Keratinocyte (primary cell): ENCODE results near the gene EPHA6.

Experiments used
- CTCF ChIP-seq, 3 experiments: IDR thresholded peaks in 1 of 3; conservative IDR thresholded peaks in 1 of 3; optimal IDR thresholded peaks in 1 of 3; 2 replicates in 2 of 3; 3 replicates in 1 of 3; pipeline versions ENCODE3 to v1.5.1; 2011; ENCODE audit warnings: low read length in 3 of 3, mild to moderate bottlenecking in 3 of 3, moderate library complexity in 2 of 3, control low read depth in 1 of 3, inconsistent platforms in 1 of 3; ENCODE audit not compliant: insufficient read depth in 2 of 3; ENCODE audit errors: extremely low read depth in 1 of 3
- EZH2 ChIP-seq: IDR thresholded peaks from one replicate; pipeline ENCODE4 v1.6.1; 2012; ENCODE audit warnings: inconsistent platforms, mild to moderate bottlenecking, low read length, moderate library complexity

GRCh38 chr3:97764407-97765238 lies 950.2 kb downstream of the EPHA6 start, which contains the start of gene ARL6:
- peak in 2 of 3 experiments; percentile 7 to 19 for TF ChIP-seq CTCF (optimal IDR thresholded peaks at IDR 0.05 in 1 of 3, IDR thresholded peaks at IDR 0.05 in 1 of 3, conservative IDR thresholded peaks at IDR 0.05 in 1 of 3; ENCODE audit: extremely low read depth in 1 of 3, insufficient read depth in 2 of 3, low read length in 3 of 3)
- no peak for TF ChIP-seq EZH2
